SK-N-SH (cell line): ENCODE measurements around the gene USP30.

Source experiments
- CHD2 ChIP-seq: fragments of 150-350 bp; IDR thresholded peaks from 2 replicates; pipeline ENCODE4 v1.6.1; 2018; ENCODE audit warnings: low read length; ENCODE audit not compliant: partially characterized antibody
- CTCF ChIP-seq: fragments of 200-600 bp; sonication (generic); IDR thresholded peaks from 2 replicates; pipeline ENCODE4 v1.6.1; 2017; ENCODE audit warnings: antibody characterized with exemption, mild to moderate bottlenecking, moderate library complexity
- EP300 ChIP-seq, 2 experiments: IDR thresholded peaks; 2 replicates each; pipeline versions ENCODE4 v1.4.0 to v1.6.1; 2012; ENCODE audit warnings: borderline replicate concordance in 1 of 2, low read depth in 1 of 2, low read length in 1 of 2
- FOXM1 ChIP-seq: IDR thresholded peaks from 2 replicates; pipeline ENCODE4 v1.4.0; 2012; ENCODE audit warnings: low read depth, mild to moderate bottlenecking
- GABPA ChIP-seq: IDR thresholded peaks from 2 replicates; pipeline ENCODE4 v1.4.0; 2012; ENCODE audit warnings: low read depth, mild to moderate bottlenecking
- JUND ChIP-seq: IDR thresholded peaks from 2 replicates; pipeline ENCODE4 v1.4.0; 2012
- MAX ChIP-seq: IDR thresholded peaks from 2 replicates; pipeline ENCODE4 v1.4.0; 2012; ENCODE audit warnings: low read depth
- PBX3 ChIP-seq: IDR thresholded peaks from 2 replicates; pipeline ENCODE4; 2012
- POLR2AphosphoS5 ChIP-seq: IDR thresholded peaks from 2 replicates; pipeline ENCODE4 v1.6.1; 2012; ENCODE audit warnings: low read depth, low read length
- TAF1 ChIP-seq: IDR thresholded peaks from 2 replicates; pipeline ENCODE4 v1.6.1; 2012; ENCODE audit warnings: low read depth, mild to moderate bottlenecking, low read length, moderate library complexity, borderline replicate concordance
- TEAD4 ChIP-seq: IDR thresholded peaks from 2 replicates; pipeline ENCODE4 v1.4.0; 2012; ENCODE audit warnings: mild to moderate bottlenecking, borderline replicate concordance; ENCODE audit not compliant: insufficient read depth
- USF1 ChIP-seq: IDR thresholded peaks from 2 replicates; pipeline ENCODE4 v1.4.0; 2012; ENCODE audit warnings: low read depth, borderline replicate concordance
- YY1 ChIP-seq: IDR thresholded peaks from 2 replicates; pipeline ENCODE4 v1.4.0; 2012; ENCODE audit warnings: low read depth, mild to moderate bottlenecking
- ZBTB33 ChIP-seq: IDR thresholded peaks from 2 replicates; pipeline ENCODE4 v1.4.0; 2012; ENCODE audit warnings: low read depth, borderline replicate concordance

GRCh38 chr12:109047081-109047805 lies 5.1 kb upstream of the USP30 start:
- TF ChIP-seq CTCF (no peak), CHD2 (no peak), POLR2AphosphoS5 (no peak), MAX (no peak), PBX3 (no peak), EP300 (IDR thresholded peaks at IDR 0.05; ENCODE audit: borderline replicate concordance in 1 of 2, low read depth in 1 of 2, low read length in 1 of 2) (no peak), ZBTB33 (no peak), JUND (no peak), TAF1 (no peak), USF1 (no peak), FOXM1 (no peak), YY1 (no peak), TEAD4 (no peak), GABPA (no peak)
